COLO668 (cell line): ENCODE data around the gene SETMAR.
"Not testable (repeated sequence)": the region's sequence is repeated elsewhere in the genome, so short reads cannot be mapped to it uniquely, and the experiment has no call there.

Experiments
- DNase-seq: peaks from one replicate; lab custom pipeline; 2025; ENCODE audit not compliant: unreplicated experiment; lab: John Stamatoyannopoulos, UW

Gene SETMAR

DNA sequence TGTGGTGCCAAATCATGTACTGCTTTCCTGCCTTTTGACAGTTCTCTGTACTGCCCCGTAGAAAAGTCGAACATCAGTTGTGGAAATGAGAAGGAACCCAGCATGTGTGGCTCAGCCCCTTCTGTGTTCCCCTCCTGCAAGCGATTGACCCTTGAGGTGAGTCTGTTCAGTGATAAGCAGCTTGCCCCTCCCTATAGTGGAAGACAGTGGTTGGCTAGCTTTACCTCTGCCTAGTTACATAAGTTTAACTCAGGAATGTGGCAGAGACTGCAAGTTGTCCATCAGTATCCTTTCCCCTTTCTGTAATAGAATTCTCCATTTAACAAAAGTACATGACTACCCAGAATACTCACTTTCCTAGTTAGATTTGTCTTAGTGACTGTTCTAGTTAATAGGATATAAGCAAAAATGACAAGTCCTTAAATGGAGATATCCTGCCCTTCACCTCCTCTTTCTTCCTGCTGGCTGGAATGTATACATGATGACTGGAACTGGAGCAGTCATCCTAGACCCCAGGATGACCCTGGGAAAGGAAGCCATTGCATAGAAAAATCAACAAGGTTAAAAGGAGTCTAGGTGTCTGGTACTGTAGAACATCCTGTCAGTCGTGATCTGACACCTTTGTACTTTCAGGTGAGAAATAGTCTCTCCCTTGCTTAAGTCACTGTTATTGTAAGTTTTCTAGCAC lies 10.6 kb downstream of the SETMAR start:
- no peak for DNase-seq

- DNase-seq, result no peak
Observed at GRCh38 chr3:4314688-4315087, 11.5 kb downstream of the SETMAR start.

DNA sequence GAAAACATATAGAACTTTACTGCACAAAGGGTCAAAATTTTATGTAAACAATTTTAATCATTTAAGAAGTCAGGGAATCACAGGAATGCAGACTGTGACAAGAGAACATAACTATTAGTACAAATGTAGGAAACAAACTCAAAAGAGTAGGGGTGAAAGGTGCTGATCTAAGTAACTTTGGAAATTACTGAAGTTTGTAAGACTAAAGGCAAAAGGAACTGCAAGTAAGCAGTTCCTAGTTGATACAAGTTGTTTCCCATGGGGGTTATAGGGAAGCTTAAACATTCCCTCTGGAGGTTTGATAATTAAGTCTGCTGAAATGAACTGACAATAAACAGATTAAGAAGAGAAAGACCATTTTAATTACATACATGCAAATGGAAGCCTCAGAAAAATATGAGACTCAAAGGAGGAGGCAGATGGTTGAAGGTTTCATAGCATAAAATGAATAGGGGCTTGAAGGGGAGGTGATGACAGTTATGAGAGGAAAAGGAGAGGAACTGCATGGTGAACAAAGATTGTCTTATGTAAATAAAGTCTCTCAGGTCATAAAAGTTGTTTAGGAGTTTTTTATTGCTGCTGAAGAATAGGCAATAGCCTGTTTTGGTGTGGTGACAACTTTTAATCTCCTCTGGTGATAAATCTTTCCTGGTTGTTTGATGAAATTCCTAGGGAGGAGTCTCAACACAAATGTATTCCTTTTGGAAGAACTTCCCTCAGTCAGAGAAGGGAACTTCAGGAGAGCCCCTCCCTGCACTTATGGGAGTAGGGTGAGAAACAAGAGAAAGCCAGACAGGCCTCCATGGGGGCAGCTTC lies 17.1 kb downstream of the SETMAR start:
- DNase-seq, result no peak

DNA sequence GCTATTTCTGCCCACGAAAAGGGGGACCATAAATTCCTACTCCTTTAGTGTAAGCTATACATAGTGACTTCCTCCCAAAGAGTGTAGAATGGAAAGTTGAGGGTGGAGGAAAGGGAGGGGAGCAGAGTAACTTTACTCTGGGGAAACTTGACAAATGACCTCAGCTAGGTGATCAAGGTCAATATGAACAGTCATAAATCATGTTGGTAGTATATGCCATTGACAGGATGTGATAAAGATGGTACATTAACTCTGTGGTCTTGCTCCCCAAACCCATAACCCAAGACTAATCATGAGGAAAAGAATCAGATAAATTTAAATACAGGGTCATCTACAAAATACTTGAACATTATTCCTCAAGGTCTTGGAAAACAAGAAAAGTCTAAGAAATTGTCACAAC lies 18.6 kb downstream of the SETMAR start:
- DNase-seq, result no peak

DNA sequence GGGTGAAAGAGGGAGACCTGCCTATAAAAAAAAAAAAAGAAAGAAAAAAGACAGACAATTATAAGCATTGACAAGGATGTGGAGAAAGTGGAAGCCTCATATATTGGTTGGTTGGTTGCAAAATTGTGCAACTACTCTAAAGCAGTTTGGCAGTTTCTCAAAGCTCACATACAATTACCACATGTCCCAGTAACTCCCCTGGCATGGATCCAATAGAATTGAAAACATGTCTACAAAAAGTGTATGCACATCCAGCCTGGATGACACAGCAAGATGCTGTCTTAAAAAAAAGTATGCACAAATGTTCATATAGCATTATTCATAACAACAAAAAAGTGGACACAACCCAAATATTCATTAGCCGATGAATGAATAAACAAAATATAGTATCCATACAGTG lies 19.5 kb downstream of the SETMAR start:
- DNase-seq, result no peak

- DNase-seq, result no peak
Observed at GRCh38 chr3:4323246-4324027, 20.3 kb downstream of the SETMAR start.

GRCh38 chr3:4326868-4327267 lies 23.7 kb downstream of the SETMAR start:
- no peak for DNase-seq

GRCh38 chr3:4329806-4330205 lies 26.6 kb downstream of the SETMAR start:
- DNase-seq, result not testable (repeated sequence)

GRCh38 chr3:4332111-4332510 lies 28.9 kb downstream of the SETMAR start:
- DNase-seq, result no peak

GRCh38 chr3:4332574-4332973 lies 29.4 kb downstream of the SETMAR start:
- no peak for DNase-seq

DNA sequence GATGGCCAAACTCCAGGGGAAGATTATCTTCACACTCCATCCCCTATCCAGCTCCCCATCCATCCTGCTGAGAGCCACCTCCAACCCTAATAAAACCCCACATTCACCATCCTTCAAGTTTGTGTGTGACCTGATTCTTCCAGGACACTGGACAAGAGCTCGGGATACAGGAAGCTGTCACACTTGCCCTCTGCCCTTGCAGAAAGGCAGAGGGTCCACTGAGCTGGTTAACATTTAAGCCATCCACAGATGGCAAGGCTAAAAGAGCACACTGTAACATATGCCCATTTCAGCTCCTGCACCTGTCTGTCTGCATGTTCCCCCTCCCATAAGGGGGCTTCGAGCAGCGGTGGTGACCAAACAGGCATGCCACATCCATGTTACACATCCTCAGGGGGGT lies 29.8 kb downstream of the SETMAR start:
- no peak for DNase-seq

GRCh38 chr3:4334548-4334947 lies 31.4 kb downstream of the SETMAR start:
- DNase-seq, result no peak

- no peak for DNase-seq
Observed at GRCh38 chr3:4335840-4336562, 32.8 kb downstream of the SETMAR start.

DNA sequence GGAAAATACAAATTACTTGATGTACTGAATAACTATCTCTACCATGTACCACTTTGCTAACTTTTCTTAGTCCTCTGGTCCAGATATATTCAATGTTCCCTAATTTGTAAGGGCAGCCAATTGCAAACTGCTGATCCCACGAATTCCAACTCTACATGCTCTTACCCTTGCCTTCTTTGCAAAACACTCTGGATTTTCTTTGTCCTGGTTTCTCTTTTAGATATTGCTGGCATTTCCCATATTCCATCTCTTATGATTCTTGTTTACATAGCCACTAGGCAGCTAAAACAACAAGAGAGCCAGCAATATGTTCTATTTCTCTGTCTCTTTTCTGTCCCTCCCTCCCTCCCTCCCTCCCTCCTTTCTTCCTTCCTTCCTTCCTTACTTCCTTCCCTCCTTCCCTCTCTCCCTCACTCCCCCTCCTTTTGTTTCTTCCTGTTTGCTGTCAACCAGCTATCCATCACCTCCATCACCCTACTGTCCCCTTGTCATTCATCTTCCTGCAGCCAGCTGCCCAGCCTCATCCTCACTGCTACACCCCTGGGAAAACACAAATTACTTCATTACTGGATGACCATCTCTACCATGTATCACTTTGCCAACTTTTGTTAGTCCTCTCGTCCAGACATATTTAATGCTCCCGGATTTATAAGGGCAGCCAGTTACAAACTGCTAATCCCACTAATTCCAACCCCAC lies 33.8 kb downstream of the SETMAR start:
- DNase-seq, result no peak

DNA sequence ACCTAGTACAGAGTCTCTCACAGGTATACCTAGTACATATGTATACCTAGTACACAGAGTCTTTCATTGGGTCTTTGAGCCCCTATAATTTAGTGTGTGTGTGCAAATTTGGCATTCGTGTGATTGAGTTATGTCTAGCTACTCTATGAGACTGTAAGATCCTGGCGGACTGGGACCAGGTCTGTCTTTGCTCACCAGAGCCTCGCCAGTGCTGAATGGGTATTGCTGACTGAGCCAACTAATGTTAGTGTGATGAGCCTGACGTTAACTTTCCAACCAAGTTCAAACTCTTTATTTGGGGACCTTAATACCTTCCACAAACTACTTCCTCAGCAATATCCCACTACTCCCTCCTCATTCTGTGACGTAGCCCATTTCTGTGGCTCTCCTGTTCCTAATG lies 35.6 kb downstream of the SETMAR start:
- DNase-seq, result no peak

DNA sequence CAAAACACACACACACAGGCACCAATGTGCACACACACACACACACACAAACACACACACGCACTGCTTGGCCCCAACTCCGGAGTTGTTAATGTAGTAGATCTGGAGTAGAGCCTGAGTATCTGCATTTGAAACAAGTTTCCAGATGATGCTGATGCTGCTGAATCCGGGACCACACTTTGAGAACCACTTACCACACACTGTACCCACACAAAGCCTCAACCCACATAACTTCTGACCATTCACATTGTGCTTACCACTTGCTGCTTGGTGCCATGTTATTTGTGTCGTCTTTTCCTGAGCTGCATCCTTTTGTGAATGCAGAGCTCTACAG lies 36.9 kb downstream of the SETMAR start:
- no peak for DNase-seq

- no peak for DNase-seq
Observed at GRCh38 chr3:4340411-4341335, 37.5 kb downstream of the SETMAR start.

DNA sequence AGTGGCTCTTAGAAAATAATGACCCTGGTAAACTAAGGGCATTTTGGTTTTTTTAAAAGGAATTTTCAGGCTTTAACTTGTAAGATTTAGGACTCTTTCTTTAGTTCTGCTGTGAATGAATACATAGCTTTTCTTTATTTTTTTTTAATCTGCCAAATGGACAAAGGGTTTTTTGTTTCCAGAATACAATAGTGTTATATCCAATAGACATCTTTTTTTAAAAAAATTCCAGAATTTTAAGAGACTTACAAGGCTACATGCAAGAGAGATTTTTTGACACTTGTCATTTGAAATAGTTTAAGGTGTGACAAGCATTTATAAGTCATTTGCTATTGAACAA lies 38.1 kb downstream of the SETMAR start:
- no peak for DNase-seq

DNA sequence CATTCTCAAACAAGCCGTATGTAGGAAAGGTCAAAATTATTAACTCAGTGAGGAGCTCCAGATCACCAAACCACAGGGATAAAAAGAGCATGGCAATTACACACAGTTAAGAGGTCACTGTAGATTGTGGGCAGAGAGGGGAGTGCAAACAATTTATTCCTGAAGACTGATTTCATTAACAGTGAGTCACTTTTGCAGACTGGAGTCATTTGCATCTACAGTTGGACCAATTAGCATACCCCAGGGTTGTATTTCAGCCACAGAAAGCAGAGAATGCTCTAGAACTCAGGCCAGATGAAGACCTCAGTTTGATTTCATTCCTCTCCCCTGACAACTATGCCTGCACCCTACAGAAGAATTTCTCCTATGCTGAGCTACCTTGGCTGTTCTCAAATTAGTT lies 40.1 kb downstream of the SETMAR start:
- DNase-seq, result no peak

GRCh38 chr3:4350789-4351163 lies 47.6 kb downstream of the SETMAR start:
- no peak for DNase-seq
